ENCODE results near the gene COX4I1.

The COX4I1 gene

GRCh38 chr16:85844169-85844481, 44.6 kb downstream of the COX4I1 start:
- DNase-seq = no peak

- no peak for DNase-seq
These were observed 45.3 kb downstream of the COX4I1 start for GRCh38 chr16:85844786-85845185.

- no peak for DNase-seq
These were observed 45.8 kb downstream of the COX4I1 start for GRCh38 chr16:85845266-85845665.

- DNase-seq = no peak
These were observed 47.0 kb downstream of the COX4I1 start for GRCh38 chr16:85846461-85846860.

GRCh38 chr16:85847036-85847435, 47.5 kb downstream of the COX4I1 start:
- DNase-seq = no peak

GRCh38 chr16:85847681-85848601, 48.4 kb downstream of the COX4I1 start:
- no peak for DNase-seq

- DNase-seq = no peak
These were observed 49.5 kb downstream of the COX4I1 start for GRCh38 chr16:85848986-85849385.

- DNase-seq = no peak
These were observed 49.9 kb downstream of the COX4I1 start for GRCh38 chr16:85849388-85849787.

GRCh38 chr16:85850344-85850880, 50.9 kb downstream of the COX4I1 start:
- DNase-seq = no peak

GRCh38 chr16:85851034-85851785, 51.7 kb downstream of the COX4I1 start:
- DNase-seq = no peak

- DNase-seq = no peak
These were observed 54.4 kb downstream of the COX4I1 start for GRCh38 chr16:85853547-85854545.

- no peak for DNase-seq
These were observed 55.4 kb downstream of the COX4I1 start for GRCh38 chr16:85854935-85855334.

GRCh38 chr16:85856079-85856478, 56.6 kb downstream of the COX4I1 start:
- DNase-seq = no peak

GRCh38 chr16:85856585-85856984, 57.1 kb downstream of the COX4I1 start:
- no peak for DNase-seq
